HG02588 (cell line): ENCODE data around the gene GJA9.
A peak's percentile ranks its signal among the peaks of the same experiment; 100 is the strongest.
"Not testable (repeated sequence)": the region's sequence is repeated elsewhere in the genome, so short reads cannot be mapped to it uniquely, and the experiment has no call there.

Experiments
- ATAC-seq: cut with Tn5 transposase; IDR thresholded peaks from one replicate; pipeline ENCODE4 v1.9.1; 2021; ENCODE audit warnings: mild to moderate bottlenecking, moderate library complexity; ENCODE audit not compliant: unreplicated experiment

Gene GJA9

DNA sequence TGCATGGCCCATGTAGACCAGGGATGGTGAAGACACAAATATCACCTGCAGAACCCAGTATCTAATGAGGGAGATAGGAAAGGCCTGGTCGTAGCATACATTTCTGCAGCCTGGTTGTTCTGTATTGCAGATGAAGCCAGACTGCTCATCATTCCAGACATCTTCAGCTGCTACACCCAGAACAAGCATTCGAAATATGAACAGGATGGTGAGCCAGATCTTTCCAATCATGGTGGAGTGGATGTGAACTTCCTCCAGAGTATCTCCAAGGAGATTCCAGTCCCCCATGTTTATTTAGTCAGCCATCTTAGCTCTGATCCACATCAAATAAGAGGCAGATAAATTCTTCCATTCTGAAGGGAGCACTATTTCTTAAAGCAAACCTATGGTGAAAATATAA lies 5.6 kb downstream of the GJA9 start:
- no peak for ATAC-seq

DNA sequence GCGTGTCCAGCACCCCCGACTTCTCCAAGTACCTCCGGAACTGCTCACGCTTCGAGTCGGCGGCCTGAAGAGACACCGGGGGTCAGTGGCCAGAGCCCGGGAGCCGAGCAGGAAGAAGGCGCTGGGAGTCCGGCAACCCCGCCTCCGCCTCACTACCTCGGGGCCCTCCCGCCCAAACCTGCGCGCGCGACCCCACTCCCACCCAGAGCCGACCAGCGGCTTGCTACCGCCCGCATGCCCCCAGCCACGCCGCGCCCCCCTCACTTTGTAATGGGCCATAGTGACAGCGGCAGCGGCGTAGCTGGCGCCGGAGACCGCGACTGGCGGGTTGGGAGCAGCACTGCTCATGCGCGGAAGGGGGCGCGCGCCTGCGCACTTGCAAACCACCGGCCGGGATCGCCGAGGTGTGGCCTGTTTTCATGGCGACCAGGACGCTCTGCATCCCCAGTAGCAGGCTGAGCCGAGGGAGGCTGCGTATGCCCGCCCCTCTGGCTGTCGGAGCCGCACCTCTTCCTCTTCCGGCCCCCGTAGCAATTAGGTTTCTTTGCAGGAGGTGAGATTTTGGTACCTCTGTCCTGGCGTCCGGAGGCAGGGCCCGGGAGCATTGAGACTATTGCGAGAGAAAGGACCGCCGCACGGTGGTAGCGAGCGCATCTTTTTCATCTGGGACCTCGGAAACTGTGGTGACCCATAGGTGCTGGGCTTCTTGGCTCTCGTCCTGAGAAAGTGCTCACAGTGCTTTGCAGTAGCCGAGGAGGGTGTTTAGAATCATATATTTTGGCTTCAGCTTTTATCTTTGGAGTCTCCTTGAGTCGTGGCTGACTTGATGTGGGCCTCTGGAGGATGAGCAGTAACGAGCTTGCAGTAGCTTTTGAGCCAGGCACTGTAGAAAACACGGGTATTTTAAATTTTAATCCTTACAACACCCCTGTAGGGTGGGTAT lies 8.1 kb downstream of the GJA9 start, which contains the start of gene MYCBP:
MYCBP (minus strand) TSS at position 322 of the 943 bp plus-strand sequence; CDS start at position 279, 43 bp downstream.
- ATAC-seq = peak; percentile 97

DNA sequence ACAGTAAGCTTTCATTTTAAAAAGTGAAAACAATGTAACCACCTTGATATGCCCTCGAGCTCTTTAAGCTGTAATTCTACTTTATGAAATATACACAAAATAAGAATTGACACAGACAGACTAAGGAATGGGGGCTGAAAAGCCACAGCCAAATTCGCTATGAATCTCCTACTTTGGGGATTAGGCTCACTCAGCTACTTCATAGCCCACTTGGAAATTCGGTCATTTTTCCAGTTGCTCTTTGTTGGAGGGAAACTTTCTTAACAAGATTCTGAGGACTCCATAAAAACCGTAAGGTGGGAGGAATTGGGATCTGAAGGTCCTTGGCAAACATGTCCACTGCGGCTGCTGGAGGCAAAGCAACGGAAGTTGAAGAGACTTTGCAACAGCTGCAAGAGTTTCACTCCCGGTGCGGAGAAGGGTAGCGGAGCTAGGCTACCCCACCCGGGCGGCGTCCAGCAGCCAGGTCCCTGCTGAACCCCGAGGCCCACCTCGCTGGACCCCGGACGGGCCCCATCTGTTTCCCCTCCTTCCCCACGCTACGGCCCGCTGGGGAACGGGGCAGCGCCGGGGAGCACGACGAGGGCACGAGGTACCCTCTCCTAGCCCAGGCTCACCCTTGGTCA lies 8.9 kb downstream of the GJA9 start:
- ATAC-seq = peak; percentile 22

DNA sequence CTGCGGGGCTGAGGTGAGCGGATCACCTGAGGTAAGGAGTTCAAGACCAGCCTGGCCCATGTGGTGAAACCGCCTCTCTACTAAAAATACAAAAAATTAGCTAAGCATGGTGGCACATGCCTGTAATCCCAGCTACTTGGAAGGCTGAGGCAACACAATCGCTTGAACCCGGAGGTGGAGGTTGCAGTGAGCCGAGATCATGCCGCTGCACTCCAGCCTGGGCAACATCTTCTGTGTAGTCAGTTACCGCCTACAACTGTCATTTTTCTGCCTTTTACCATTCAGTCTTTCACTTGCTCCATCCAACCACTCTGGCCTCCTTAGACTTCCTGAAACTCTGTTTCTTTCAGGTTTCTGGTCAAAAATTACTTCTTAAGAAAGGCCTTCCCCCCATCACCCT lies 10.4 kb downstream of the GJA9 start:
- ATAC-seq = no peak

DNA sequence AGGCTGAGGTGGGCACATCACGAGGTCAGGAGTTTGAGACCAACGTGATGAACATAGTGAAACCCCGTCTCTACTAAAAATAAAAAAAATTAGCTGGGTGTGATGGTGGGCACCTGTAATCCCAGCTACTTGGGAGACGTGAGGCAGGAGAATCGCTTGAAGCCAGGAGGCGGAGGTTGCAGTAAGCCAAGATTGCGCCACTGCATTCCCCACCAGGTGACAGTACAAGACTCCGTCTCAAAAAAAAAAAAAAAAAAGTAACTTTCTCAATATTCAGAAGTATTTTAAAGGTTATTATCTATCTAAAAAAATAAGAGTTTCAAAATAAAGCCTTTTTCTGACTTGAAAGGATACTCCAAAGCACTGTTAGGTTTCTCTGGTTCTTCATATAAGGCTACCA lies 14.2 kb downstream of the GJA9 start:
- ATAC-seq = no peak

DNA sequence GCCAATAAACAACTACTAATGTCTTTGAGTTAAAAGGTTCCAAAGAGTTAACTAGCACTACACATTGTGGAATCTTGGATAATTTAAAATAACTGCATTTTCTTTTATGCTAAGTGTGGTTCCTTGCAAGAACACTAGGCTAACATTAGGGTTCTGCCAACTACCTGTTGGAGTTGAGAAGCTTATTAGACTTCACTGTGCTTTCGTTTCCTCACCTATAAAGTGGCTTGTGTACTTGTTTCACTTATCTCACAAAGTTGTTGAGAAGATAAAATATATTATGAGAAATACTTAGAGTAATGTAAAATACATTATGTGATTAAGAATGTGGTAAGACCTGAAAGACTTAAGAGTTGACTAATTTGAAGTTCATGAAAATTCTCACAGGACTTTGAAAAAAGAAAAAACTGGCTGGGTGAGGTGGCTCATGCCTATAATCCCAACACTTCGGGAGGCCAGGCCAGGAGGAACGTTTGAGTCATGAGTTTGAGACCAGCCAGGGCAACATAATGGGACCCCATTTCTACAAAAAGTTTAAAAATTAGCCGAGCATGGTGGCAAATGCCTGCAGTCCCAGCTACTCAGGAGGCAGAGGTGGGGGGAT lies 16.2 kb downstream of the GJA9 start:
- no peak for ATAC-seq

DNA sequence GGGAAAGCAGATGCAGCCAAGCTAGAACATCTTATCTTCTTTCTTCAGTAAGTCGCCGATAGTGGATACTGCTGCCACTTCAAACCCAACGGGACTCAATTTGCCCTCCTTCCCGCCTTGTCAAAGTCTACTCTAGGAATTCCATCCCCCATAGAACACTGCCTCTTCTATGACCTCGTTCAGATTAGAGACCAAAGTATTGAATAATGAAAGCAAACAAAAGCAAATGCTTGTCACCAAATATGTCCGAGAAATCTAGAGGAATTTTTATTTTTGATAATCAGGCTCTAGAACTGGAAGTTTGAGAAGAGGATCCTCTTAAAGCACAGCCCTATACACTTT lies 21.0 kb downstream of the GJA9 start:
- ATAC-seq = no peak

DNA sequence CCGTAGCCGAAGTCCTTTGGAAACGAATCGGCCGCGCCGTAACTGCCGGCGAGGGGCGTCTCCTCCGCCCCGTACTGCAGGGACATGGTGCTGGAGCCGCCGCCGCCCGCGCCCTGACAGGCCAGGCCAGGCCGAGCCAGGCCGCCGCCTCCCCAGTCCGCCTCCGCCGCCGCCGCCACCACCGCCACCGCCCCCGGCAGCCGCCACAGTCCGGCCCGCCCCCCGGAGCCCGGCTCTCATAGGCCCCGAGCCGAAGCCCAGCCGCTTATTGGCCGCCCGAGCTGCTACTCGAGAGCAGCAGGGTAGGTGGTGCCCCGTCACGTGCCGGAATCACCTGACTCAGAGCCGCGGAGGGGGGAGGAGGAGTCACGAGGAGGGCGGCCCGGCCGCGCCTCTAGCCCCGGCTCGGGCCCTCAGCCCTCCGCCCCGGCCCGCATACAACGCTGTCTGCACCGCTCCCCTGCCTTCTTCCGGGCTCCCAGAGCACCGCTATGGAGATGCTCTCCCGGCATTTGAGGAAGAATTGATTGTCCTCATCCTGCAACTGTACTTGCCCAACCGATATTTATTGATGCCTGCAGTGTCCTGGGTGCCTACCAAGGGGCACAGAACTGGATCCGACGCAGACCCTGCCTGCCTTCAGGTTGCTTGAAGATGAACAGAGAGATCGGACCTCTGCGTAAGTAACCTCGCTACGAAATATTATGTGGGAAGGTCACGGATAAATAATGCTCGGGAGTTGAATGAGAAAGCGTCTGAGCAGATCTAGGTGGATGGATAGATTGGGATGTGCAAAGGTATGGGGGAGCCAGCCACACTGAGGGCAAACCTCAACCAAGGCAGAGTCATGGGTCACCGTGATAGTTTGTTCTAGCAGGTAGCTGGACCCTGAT lies 21.6 kb downstream of the GJA9 start, which contains the start of gene RRAGC:
RRAGC (minus strand) TSS at position 212 of the 893 bp plus-strand sequence; CDS start at position 86, 126 bp downstream.
- ATAC-seq = peak; percentile 86

DNA sequence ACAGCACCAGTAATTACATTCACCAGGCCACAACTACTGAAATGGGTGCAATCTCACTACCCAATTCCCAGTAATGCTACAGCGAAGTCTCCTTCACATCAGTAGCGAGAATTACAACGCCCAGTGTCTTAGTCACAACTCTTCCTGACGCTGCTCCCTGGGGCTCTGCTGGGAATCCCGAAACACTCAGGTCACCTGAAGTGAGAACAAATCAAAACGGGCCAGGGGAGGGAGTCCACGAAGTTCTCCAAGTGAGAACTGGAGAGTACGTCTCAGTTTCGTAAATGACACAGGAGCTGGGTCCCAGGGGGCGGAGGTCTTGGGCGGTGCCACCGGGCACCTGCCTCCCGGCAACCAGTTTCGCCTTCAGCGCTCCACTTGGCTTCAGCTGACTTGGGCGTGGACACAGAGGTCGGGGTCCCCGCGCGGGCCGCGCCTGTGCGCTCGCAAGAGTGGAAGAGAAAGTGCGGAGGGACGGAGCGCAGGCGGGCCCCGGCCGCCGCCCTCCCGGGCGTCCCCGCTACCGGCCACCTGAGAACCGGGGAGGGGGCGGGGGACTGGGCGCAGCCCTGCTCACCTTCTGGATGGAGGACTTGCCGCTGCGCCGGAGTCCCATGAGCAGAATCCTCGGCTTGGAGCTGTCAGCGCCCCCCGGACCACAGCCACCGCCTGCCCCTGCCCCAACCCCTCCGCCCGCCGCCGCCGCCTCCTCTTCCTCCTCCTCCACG lies 22.4 kb downstream of the GJA9 start:
- ATAC-seq = peak; percentile 35

DNA sequence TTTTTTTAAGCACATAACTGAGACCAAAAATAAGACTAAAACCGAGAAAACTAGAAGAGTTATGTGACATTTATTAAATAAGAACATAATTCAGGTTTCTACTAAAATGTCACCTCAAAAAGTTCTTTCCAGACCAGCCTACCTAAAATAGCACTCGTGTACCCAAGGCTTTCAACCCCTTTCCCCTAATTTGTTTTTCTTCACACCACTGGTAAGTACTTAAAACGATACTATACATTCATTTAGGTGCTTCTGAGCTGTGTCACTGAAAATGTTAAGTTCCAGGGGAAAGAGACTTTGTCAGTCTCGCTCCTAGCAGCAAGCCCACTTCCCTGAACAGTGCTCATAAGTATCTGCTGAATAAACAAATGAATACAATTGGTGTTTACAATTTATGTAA lies 28.6 kb downstream of the GJA9 start:
- ATAC-seq = no peak

DNA sequence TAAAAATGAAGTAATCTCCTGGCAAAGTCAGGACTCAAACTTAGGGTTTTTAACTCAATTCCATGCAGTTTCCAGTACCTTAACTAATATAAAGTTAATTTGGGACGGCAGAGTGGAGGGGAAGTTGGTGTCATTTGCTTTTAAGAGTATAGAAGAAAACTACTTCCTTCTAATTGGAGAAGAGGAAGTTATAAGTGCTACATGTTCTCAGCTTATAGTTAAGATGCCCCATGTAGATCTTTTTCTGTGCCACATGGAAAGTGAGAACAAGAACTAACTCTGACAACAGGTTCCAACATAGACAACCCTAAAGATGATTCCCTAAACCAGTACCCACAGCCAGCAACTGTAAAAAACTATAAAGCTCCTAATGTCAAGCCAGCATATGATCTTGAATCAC lies 33.3 kb downstream of the GJA9 start:
- no peak for ATAC-seq

DNA sequence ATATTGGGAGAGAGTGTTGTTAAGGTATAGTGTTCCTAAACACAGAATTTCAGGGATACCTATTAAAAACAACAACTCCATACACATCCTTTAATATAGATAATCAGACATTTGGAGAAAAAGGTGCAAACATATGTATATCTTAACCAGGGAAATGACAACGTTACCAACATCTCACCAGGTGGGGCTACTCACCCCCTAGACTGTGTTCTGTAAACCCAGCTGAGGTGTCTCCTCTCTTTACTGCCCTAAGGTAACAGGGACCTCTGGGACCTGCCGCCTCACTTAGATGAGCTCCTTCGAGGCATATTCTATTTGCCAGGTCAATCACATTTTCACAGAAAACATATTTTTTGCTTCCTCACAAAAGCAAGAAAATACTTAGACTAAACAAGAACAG lies 35.2 kb downstream of the GJA9 start:
- ATAC-seq = no peak

DNA sequence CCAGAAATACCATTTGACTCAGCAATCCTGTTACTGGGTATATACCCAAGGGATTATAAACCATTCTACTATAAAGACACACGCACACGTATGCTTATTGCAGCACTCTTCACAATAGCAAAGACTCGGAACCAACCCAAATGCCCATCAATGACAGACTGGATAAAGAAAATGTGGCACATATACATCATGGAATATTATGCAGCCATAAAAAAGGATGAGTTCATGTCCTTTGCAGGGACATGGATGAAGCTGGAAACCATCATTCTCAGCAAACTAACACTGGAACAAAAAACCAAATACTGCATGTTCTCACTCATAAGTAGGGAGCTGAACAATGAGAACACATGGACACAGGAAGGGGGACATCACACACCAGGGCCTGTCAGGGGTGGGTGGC lies 36.3 kb downstream of the GJA9 start:
- not testable (repeated sequence) for ATAC-seq

DNA sequence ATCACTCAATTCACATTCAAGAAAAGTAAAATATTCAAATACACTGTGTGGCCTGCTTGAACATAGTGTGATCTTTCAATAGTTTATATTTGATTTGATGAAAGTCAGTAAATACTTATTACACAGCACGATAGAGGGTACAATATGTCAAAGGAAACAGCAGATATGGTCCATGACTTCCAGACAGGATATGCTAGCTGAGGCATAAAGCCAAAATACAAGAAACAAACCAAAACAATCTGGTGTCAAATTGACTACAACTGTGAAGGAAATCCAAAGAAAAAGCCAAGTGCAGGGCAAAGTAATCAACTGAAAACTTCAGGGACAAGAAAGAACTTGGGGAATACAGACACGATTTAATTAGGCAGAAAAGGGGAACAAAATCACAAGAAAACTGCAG lies 41.1 kb downstream of the GJA9 start:
- no peak for ATAC-seq

DNA sequence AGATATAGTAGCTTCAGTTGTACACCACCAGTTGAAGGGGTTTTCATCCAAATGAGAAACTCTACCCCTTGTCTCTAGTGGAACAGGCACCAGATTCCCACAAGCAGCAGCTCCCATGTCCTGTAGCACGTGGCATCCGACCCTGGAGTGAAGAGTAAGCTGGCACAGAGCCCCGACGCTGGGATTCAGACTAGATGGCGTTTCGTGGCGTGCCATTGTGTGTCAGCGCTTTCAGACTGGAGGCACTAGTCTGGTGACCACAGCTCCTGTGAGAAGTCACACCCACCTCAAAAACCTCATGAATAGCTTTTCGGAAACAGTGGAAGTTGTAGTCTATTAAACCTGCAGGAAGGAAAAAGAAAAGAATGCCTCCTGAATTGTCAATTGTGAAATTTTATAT lies 42.0 kb downstream of the GJA9 start:
- ATAC-seq = no peak

DNA sequence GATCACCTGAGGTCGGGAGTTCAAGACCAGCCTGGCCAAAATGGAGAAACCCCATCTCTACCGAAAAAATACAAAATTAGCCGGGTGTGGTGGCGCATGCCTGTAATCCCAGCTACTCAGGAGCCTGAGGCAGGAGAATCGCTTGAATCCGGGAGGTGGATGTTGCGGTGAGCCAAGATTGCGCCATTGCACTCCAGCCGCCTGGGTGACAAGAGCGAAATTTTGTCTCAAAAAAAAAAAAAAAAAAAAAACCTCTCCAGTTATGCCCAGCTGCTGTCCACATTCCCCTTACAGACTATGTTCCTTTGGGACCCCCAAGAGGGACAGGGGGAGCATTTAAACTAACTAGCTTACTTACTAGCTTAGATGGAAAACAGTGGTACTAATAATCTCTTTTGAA lies 45.1 kb downstream of the GJA9 start:
- not testable (repeated sequence) for ATAC-seq

DNA sequence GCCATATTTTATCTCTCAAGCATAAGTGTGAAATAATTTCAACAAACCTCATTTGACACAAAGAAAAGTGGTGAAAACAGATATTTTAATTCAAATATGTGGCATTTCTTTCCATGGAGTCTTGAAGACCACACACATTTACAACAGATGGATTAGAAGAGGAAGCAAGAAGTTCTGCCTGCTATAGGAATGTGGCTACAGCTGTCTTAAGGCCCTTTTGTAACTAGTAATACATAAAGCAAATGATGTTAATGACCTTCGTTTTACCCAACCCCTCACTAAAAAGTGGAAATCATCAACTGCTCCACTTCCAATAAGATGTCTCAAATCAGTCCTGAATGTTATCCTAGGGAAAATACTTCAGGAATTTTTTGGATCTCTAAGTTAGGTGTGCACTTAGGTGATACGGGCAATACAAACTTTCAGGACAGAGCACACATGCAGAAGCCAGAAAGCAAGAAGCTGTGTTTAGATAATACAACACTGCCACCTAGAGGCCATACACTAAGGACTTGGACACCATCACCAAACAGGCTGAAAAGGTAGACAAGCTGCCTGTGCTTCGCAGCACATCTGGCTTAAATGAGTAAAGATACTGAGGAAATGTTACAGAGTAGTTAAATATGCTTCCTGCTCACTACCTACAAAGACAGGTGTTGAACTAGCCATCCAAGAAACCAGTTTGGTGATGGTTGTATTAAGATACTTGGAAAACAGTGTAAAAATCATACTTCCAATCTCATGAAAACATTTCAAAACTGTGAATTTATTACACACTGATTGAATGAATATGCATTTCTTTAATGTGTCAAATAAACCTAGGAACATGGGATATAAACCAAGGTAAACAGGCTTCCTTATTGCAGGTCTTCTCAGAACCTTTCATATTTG lies 46.2 kb downstream of the GJA9 start:
- ATAC-seq = no peak

DNA sequence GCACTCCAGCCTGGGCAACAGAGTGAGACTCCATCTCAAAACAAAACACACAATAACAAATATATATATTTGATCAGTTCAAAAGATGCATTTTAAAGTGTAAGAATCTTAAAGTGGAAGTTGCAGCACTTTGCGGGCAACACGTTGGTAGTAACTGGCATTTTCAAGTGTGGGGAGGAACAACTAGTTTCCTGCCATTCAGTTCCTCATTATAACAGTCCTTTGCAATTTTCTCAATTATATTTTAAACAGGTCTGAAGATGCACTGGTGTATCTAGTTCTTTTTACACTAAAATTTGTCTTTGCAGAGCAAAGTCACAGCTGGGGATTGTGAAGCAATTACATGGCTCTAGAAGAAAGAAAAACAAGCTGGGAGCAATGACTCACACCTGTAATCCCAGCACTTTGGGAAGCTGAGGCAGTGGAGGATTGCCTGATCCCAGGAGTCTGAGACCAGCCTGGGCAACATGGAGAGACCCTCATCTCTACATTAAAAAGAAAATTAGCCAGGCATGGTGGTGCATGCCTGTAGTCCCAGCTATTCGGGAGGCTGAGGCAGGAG lies 47.1 kb downstream of the GJA9 start:
- no peak for ATAC-seq

DNA sequence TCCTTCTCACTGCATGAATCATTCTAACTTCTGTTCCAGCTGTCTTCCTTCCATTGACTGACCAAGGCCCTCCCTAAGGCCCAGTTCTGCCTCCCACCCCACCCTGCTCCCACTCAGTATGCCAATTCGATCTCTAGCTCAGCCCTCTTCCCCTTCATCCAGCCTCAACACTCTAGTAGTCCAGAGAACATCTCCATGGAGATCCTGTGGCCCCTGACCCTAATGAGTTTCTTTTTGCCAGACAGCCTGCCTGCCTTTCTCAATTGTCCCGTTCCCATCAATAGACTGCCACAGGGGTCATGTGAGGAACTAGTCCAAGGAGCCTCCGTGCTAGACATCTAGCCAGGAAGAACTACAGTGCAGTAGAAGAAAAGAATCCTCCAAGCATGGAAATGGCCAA lies 48.2 kb downstream of the GJA9 start:
- ATAC-seq = no peak
